ENCODE results near the gene XPNPEP3. TPM values are rescaled to one million over a fixed set of nuclear protein-coding genes. Genes with fewer than 3 reads are reported as not detected.
"Not testable (repeated sequence)": the region's sequence is repeated elsewhere in the genome, so short reads cannot be mapped to it uniquely, and the experiment has no call there.

Gene XPNPEP3
- total RNA-seq, 3 donors from 2014 or later = 9.8 to 21.7 (median 14.6) TPM

DNA sequence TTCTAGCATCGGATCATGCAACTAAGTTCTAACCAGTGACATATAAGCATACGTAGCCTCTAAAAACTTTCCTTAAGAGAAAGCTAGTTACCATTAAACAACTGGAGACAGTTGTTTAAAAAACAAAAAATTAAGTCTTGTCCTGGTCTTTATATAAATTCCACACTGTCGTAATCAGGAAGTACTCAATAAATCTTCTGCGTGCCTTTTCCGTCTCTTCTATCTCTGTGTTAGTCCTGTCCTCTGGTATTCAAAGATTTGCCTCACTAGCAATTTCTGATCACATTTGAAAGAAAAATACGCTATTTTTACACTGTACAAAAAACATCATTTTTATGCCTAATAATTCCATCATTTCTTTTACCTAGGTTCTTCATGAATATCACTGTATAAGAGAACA is 27.8 kb upstream of the XPNPEP3 start:
- Histone ChIP-seq H3K4me3 (no peak overlapping the region), H3K4me1 (ENCODE audit: low read depth) (no peaks in the 10 kb centered on the region), H3K9me3 (no peaks in the 10 kb centered on the region), H3K36me3 (ENCODE audit: low read depth) (peaks cover 6% of the 10 kb centered on the region)
- TF ChIP-seq, protein P1, sequence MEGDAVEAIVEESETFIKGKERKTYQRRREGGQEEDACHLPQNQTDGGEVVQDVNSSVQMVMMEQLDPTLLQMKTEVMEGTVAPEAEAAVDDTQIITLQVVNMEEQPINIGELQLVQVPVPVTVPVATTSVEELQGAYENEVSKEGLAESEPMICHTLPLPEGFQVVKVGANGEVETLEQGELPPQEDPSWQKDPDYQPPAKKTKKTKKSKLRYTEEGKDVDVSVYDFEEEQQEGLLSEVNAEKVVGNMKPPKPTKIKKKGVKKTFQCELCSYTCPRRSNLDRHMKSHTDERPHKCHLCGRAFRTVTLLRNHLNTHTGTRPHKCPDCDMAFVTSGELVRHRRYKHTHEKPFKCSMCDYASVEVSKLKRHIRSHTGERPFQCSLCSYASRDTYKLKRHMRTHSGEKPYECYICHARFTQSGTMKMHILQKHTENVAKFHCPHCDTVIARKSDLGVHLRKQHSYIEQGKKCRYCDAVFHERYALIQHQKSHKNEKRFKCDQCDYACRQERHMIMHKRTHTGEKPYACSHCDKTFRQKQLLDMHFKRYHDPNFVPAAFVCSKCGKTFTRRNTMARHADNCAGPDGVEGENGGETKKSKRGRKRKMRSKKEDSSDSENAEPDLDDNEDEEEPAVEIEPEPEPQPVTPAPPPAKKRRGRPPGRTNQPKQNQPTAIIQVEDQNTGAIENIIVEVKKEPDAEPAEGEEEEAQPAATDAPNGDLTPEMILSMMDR (IDR thresholded peaks at IDR 0.05) = no peak
- ATAC-seq = no peak
- no peak for DNase-seq
- intact Hi-C loops (cut with DNase I, micrococcal nuclease) = no loop called here

DNA sequence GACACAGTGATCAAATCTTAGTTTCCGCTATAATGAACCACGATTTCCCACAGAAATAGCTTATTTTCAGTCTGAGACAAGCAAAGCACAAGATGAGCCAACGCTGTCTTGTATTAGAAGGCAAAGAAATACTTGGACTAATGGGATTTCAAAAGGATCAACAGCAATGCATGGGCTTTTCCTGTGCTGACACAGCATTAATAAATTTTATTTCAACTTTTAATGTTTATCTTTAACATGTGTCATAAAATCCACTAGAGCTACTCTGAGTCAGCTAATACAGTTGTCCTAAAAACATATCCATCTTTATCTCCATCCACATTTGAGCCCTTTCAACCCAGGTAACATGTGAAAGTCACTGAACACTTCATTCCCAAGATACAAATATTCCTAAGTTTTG is 22.3 kb upstream of the XPNPEP3 start:
- H3K9me3 ChIP-seq = no peaks in the 10 kb centered on the region
- no peaks in the 10 kb centered on the region for H3K4me1 ChIP-seq (ENCODE audit: low read depth)
- TF ChIP-seq, protein P1 (IDR thresholded peaks at IDR 0.05) = no peak
- intact Hi-C loops (cut with DNase I, micrococcal nuclease) = no loop called here
- ATAC-seq = no peak
- no peak overlapping the region for H3K4me3 ChIP-seq
- no peak for DNase-seq
- peaks cover 9% of the 10 kb centered on the region for H3K36me3 ChIP-seq (ENCODE audit: low read depth)

DNA sequence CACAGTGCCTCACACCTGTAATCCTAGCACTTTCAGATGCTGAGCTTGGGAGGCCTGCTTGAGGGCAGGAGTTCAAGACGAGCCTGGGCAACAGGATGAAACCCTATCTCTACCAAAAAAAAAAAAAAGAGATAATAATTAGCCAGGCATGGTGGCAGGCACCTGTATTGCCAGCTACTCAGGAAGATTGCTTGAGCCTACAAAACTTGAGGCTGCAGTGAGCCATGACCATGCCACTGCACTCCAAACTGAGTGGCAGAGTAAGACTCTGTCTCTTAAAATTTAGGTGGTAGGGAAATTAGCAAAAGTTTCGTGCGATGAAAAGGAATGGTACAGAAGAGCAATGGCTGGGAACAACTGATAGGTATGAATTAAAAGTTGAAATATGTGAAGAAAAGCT is 18.5 kb upstream of the XPNPEP3 start:
- no peaks in the 10 kb centered on the region for H3K9me3 ChIP-seq
- ATAC-seq = no peak
- intact Hi-C loops (cut with DNase I, micrococcal nuclease) = no loop called here
- no peak for DNase-seq
- no peak overlapping the region for H3K4me3 ChIP-seq
- no peaks in the 10 kb centered on the region for H3K4me1 ChIP-seq (ENCODE audit: low read depth)
- TF ChIP-seq, protein P1 (IDR thresholded peaks at IDR 0.05) = no peak
- peaks cover 8% of the 10 kb centered on the region for H3K36me3 ChIP-seq (ENCODE audit: low read depth)

DNA sequence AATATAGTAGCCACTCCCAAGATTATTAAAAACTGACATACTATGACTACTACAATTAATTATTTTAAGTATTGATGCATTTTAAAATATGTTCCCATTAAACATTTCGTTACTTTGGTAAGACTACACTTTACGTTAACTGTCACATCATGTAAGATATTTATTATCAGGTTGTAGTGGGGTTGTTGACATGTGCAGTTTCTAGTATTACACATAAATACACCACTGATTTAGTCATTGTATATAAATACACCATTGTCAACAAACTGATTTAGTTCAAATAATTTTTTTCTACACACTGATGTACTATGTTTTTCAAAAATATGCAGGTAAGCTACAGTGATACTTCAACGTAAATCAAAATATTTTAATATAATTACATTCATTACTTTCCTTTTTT is 12.0 kb upstream of the XPNPEP3 start:
- DNase-seq = no peak
- intact Hi-C loops (cut with DNase I, micrococcal nuclease) = no loop called here
- Histone ChIP-seq H3K4me3 (no peak overlapping the region), H3K4me1 (ENCODE audit: low read depth) (no peaks in the 10 kb centered on the region), H3K9me3 (no peaks in the 10 kb centered on the region), H3K36me3 (ENCODE audit: low read depth) (peaks cover 8% of the 10 kb centered on the region)
- TF ChIP-seq, protein P1 (IDR thresholded peaks at IDR 0.05) = no peak
- no peak for ATAC-seq

DNA sequence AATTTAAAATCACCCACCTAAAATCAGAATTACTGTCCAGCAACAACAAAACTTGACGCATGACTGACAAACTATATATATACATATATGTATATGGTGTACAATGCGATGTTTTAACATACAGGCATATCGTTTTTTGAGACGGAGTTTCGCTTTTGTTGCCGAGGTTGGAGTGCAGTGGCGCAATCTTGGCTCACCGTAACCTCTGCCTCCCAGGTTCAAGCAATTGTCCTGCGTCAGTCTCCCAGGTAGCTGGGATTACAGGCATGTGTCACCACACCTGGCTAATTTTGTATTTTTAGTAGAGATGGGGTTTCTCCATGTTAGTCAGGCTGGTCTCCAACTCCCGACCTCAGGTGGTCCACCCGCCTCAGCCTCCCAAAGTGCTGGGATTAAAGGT is 11.1 kb upstream of the XPNPEP3 start:
- H3K36me3 ChIP-seq (ENCODE audit: low read depth); H3K4me1 ChIP-seq (ENCODE audit: low read depth); ATAC-seq; intact Hi-C loops (cut with DNase I, micrococcal nuclease); H3K4me3 ChIP-seq; DNase-seq; H3K9me3 ChIP-seq: not testable (repeated sequence)

DNA sequence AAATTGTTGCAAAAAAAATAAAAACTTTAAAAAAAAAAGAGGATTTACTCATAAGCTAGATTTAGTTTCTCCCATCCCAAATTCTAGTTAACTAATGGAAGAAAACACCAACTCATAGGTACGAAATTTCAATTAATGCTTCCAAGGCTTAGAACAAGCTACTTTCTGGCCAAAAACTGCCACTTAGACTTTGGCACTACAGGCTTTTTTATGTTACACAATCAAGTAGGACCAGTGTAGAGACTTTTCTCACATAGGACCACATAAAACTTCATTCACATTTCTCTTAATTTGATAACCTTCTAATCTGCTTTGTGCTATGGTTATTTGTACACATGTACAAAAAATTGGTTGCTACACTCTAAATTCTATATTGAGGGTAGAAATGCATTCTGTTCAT is 3.6 kb upstream of the XPNPEP3 start:
- peaks cover 41% of the 10 kb centered on the region for H3K4me1 ChIP-seq (ENCODE audit: low read depth)
- no peak overlapping the region for H3K4me3 ChIP-seq
- TF ChIP-seq, protein P1 (IDR thresholded peaks at IDR 0.05) = no peak
- no peaks in the 10 kb centered on the region for H3K36me3 ChIP-seq (ENCODE audit: low read depth)
- DNase-seq (no peak), ATAC-seq (no peak)
- intact Hi-C loops (cut with DNase I, micrococcal nuclease) = no loop called here
- no peaks in the 10 kb centered on the region for H3K9me3 ChIP-seq
